GM15510 (cell line): ENCODE results near the gene CFAP46.

Experiments used
- POLR2A ChIP-seq: IDR thresholded peaks from 3 replicates; pipeline ENCODE4 v1.6.1; 2011; ENCODE audit warnings: borderline replicate concordance; ENCODE audit not compliant: insufficient read length; ENCODE audit errors: extremely low read depth

CFAP46 gene

DNA sequence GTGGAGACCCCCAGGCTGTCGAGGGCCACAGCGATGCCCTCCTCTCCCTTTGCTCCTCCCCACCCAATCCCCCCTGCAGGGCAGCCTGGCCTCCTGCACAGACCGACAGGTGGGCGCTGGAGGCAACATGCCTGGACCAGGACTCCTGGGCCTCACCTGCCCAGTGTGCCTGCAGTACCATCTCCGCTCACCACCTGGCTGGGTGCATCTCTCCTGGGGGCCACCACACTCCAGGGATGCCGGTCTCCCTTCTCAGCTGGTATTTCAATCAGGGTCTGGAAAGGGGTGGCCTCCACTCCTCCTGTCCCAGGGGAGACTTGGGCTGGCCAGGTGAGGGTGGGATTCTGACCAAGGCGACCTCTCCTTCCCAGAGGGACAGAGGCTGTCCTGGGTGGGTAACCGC is 17.2 kb upstream of the CFAP46 start:
- no peak for TF ChIP-seq POLR2A

DNA sequence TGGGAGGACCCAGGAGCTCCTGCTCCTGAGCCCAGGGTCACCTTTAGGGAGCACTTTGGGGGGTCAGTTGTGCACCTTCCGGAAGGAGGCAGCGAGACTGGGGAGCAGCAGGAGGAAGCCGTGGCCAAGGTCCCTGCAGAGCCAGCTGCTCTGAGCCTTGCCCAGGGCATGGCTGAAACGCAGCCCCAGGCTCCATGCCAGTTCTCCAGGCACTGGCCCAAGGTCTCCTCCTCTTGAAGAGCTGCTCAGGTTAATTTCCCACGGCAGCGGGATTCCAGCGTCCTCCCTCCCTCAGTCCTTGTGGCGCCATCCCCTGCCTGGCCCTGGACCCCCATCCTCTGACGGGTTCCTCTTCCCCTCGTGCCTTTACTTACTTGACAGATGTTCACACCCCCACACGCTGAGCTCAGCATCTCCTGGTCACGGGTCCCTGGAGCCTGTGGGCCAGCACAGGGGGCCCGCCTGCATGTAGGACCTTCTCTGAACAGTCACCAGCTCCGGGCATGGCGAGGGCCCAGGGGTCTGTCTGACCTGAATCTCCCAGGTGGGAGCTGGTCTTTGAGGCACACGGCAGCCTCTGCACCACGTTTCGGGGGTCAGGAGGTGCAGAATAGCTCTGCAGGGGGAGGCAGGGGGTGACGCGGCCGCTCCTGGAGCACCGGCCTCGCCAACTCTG is 16.7 kb upstream of the CFAP46 start:
- no peak for TF ChIP-seq POLR2A

DNA sequence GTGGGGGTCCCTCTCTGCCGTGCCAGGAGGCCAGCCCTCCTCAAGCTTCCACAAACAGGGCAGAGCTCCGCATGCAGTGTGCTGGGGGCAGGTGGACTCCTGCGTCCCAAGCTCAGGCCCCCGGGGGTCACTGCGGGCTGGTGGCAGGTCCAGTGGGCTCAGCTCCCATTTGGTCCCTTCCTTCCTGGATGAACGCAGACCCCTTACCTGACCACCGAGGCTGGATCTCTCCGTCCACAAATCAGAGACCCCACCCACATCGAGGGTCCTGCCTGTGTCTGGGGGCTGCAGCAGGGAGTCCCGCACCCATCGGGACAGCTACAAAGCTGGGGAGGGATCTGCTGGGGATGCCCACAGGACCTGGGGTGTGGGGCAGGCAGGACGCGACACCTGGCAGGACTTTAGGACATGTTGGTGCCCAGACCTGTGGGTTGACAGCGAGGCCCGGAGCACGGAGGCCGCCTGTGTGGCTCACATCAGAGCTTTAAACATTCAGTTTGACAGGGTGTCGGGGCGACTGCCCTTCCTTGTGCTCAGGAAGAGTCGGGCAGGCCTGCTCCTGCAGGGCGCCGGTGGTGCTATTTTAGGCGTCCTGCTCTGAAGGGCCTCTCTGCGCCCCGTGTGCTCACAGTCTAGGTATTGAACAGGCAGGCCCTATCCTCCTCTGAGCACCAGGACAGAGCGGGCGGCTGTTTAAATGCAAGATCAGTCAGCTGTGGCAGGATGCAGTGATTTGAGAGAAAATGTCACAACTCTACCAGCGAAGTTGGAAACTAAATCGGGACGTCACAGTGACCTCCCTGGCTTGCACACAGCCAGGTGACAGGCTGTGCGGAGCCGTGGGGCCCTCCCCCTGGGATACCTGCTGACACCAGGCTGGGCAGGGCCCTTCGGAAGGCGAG is 15.9 kb upstream of the CFAP46 start:
- no peak for TF ChIP-seq POLR2A

DNA sequence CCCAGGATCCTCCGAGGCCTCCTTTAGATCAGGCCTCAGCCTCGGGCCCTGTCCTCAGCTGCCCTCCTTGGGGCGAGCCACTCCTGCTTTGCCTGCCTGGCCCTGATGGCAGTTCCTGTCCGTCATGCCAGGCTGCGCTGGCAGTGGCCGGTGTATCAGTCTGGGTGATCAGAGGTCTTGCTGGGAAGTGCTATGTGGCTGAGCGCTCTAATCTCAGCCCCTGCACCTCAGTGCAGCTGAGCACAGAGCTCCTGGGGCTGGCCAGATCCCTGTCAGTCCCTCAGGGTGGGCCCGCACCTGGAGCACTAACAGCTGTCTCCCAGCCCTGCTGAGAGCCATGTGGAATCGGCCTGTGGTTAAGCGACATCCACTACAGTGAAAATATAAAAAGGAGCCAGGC is 14.8 kb upstream of the CFAP46 start:
- TF ChIP-seq POLR2A, result no peak

DNA sequence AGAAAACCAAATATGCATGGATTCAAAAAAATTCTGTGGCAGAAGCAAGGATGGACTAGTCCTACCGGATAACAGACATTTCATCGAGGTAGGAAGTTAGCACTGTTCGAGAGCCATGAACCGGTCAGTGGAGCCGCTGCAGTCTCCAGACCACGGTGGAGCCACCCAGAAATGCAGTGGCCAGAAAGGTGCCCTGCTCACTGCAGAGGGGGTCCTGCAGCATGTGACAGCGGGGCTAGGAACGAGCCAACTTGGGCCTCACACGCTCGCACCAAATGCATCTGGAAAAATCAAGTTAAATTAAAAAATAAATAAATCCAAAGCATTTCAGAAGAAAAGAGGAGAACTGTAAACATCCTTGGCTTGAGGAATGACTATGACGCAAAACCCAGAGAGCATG is 13.1 kb upstream of the CFAP46 start:
- TF ChIP-seq POLR2A, result no peak

DNA sequence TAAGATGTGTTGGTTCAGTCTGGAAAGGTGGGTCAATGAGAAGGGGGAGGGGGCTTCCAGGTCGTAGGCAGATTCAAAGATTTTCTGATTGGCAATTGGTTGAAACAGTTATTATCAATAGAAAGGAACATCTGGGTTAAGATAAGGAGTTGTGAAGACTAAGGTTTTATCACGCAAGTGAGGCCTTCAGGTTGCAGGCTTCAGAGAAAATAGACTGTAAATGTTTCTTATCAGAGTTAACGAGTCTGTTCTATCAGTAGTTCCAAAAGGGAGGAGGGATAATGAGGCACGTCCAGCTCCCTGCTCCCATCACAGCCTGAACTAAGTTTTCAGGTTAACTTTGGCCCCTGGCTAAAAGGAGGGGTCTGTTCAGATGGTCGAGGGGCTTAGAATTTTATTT is 11.1 kb upstream of the CFAP46 start:
- TF ChIP-seq POLR2A, result no peak

DNA sequence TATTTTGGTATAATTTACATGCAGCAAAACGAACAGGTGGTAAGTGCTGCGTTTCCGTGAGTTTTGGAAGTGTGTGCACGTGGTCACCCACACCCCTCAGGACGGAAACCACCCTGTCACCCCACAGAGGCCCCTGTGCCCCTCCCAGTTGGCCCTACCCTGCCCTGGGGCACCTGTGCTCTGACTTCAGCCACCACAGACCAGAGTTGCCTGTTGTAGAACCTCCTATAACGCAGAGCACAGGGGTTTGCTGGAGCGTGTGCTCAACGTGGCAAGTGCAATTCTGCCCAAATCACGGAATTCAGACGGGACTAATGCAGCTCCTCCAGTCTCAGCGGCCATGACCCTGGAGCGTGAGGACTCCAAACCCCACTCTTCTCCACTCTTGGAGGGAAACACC is 9.6 kb upstream of the CFAP46 start:
- no peak for TF ChIP-seq POLR2A

DNA sequence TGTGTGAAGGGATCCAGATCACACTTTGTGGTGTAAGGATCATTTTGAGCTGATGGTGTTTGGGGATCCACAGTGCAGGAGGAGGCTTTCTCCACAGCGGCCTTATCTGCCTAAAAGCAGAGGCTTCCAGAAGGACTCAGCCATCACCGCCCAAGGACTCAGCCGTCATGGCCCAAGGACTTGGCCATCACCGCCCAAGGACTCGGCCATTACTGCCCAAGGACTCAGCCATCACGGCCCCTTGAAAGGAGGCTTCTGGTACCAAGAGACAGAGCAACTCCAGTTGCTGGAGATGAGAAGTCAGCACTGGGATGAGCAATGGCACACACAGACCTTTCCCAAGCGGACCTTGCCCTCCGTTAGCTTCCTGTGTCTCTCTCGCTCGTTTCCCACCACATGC is 6.0 kb upstream of the CFAP46 start:
- no peak for TF ChIP-seq POLR2A

DNA sequence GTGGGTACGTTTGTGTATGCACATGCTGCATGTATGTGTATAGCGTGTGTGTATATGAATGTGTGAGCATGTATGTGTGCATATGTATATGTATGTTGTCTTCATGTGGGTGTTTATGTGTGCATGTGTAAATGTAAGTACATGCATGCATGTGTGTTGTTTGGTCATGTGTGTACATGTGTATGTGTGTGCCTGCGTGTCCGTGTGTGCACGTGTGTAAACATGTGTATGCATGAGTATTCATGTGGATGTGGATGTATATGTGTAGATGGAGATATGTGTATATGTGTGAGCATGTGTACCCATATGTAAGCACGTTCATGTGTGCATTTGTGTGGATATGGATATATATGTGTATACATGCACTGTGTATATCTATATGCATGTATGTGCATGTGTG is 5.5 kb upstream of the CFAP46 start:
- no peak for TF ChIP-seq POLR2A

DNA sequence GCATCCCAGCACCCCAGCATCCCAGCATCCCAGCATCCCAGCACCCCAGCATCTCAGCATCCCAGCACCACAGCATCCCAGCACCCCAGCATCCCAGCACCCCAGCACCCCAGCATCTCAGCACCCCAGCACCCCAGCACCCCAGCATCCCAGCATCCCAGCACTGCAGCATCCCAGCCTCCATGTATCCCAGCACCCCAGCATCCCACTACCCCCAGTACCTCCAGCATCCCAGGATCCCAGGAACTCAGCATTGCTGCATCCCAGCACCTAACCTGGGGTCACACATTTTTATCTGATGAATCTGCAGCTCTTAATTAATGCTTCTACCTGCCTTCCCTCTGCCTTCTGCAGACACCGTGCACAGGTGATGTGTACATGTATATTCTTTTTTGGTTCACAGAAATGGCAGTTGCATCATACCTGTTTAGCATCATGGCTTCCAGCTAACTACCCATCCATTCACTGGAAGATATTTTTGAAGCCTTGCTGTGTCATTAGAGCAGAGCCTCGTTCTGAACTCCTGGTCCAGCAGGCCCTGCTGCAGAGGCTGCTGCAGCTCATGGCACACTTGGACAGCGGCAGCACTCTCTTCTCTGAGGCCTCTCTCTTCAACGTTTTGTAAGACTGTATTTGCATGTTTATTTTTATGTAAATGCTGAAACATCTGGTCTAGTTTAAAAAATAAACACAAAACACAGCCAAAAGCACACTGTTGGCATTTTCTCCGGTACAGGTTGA is 4.6 kb upstream of the CFAP46 start:
- no peak for TF ChIP-seq POLR2A

DNA sequence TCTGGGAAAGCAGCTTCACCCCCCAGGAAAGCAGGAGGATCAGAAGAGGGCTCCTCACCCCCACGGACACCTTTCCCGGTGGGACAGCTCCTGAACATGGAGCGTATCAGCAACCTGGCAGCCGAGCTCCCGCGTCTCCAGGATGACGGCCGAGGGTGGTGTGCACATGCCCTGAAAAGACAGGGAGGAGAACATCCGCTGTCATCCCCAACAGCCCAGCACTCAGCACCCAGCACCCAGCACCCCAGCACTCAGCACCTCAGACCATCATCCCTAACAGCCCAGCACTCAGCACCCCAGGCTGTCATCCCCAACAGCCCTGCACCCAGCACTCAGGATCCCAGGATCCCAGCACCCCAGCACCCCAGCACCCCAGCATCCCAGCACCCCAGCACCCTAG is 3.9 kb upstream of the CFAP46 start:
- TF ChIP-seq POLR2A, result no peak

DNA sequence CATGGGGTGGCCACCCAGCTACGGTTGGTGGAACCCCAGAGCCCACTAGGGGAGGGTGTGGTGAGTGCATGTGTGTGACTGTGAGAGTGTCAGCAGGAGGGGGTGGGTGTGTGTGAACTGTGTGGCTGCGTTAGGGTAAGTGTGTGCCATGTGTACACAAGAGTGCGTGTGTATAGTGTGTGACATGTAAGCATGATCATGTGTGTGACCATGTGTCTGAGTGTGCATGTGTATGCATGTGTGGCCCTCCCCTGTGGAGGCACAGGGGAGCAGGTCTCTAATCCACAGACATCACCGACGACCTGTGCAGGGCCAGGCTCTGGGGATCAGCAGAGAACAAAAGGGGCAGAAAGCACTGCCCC is 3.5 kb upstream of the CFAP46 start:
- no peak for TF ChIP-seq POLR2A

DNA sequence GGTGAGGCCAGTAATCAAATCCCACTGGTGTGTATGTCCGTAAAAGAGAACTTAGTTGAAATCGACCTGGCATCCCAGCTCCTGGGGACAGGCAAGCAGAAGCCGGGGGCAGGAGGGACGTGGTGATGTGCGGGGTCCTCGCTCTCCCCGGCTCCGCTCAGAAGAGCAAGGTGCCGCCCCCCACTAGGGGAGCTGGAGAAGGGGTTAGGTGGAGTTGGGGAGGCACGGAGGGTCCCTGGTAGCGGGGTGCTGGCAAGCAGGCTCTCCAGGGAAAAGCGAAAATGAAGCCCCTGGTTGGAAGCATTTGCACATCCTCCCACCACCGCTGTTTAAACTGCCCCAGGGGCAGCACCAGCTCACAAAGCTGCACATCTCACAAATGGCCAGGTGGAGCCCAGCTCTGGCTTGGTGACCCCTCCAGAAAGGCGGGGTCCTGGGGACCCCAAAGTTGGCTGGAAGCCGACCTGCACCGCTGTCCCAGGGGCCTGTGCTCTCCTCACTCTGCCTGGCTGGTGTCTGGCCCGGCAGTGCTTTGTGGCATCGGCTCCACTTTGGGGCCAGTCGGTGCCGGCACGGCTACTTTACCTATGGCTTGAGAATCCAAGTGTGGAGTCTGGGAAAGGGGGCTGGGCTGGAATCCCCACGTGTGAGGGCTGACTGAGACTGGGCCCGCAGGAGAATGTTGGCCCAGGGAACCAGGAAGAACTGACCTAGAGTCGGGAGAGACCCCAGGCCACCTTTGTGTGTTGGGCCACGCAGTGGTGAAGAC is 2.9 kb upstream of the CFAP46 start:
- TF ChIP-seq POLR2A, result no peak

DNA sequence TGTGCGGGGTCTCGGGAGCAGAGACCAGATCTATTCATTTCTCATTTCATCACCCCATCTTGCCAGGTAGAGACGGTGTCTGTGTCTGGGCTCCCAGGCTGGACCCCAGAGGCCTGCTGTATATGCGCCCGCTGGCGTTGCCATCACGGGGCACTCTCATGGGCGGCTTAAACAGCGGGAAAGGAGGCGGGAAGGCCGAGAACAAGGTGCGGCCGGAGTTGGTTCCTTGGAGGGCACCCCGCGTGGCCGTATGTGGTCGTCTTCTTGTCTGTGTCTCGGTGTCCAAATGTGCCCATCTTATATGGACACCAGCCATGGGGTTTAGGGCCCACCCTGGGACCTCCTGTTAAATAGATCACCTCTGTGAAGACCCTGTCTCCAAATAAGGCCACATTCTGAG is 2.1 kb upstream of the CFAP46 start:
- TF ChIP-seq POLR2A, result no peak
